KOPT-K1 (cell line): ENCODE data around the gene LCN10.

Experiments used
- H3K27ac ChIP-seq: fragments of 200-600 bp; sonication (generic); 2 replicates; pipeline ENCODE4 v1.5.1; 2016; ENCODE audit warnings: antibody characterized with exemption, mild to moderate bottlenecking, low read depth, low read length; ENCODE audit not compliant: poor library complexity, severe bottlenecking
- H3K36me3 ChIP-seq: fragments of 200-600 bp; sonication (generic); 2 replicates; pipeline ENCODE4 v1.5.1; 2017; ENCODE audit warnings: antibody characterized with exemption, mild to moderate bottlenecking, low read length, moderate library complexity; ENCODE audit not compliant: insufficient read depth
- H3K9me3 ChIP-seq: fragments of 200-600 bp; sonication (generic); 2 replicates; pipeline ENCODE4 v1.5.1; 2017; ENCODE audit warnings: antibody characterized with exemption, low read length, mild to moderate bottlenecking; ENCODE audit not compliant: insufficient read depth, poor library complexity, severe bottlenecking

LCN10 gene

DNA sequence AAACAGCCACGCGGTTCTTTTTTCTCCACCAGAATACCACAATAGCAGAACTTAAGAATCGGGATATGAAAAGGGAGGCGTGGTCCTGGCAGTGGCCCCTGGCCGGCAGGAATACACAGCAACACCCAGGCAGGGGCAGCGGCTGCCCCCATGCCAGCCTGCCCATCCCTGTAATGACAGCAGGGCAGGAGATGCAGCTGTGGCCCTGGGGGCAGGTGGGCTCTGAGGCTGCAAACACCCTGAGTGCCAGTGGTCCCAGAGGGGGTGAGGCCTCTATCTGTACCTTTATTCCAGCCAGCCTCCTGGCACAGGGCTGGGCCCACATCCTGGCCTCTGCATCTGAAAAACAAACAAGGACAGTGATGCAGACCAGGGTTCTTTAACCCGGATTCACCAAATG lies 18.0 kb downstream of the LCN10 start:
- H3K36me3 ChIP-seq: peaks cover 65% of the 10 kb centered on the region
- no peak overlapping the region for H3K27ac ChIP-seq
- H3K9me3 ChIP-seq: no peaks in the 10 kb centered on the region

GRCh38 chr9:136723989-136724388 lies 18.8 kb downstream of the LCN10 start:
- peaks cover 65% of the 10 kb centered on the region for H3K36me3 ChIP-seq
- H3K27ac ChIP-seq: no peak overlapping the region
- H3K9me3 ChIP-seq: no peaks in the 10 kb centered on the region

DNA sequence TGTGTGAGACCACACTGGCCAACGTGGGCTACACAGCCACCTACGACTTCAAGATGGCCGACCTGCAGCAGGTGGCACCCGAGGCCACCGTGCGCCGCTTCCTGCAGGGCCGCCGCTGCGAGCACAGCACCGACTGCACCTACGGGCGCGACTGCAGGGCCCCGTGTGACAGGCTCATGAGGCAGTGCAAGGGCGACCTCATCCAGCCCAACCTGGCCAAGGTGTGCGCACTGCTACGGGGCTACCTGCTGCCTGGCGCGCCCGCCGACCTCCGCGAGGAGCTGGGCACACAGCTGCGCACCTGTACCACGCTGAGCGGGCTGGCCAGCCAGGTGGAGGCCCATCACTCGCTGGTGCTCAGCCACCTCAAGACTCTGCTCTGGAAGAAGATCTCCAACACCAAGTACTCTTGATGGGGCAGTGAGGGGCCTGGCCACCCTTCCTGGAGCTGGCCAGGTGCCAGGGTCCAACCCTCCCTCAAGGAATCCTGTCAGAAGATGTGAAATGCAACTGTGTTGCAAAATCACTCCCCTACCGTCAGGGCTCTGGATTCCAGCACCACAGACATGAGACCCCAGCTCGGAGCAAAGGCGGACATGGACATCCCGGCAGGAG lies 19.3 kb downstream of the LCN10 start:
- Histone ChIP-seq H3K36me3 (peaks cover 65% of the 10 kb centered on the region), H3K9me3 (no peaks in the 10 kb centered on the region), H3K27ac (no peak overlapping the region)

- H3K36me3 ChIP-seq: peaks cover 65% of the 10 kb centered on the region
- H3K27ac ChIP-seq: no peak overlapping the region
- no peaks in the 10 kb centered on the region for H3K9me3 ChIP-seq
Observed at GRCh38 chr9:136722969-136723356, 19.8 kb downstream of the LCN10 start.

- Histone ChIP-seq H3K36me3 (peaks cover 65% of the 10 kb centered on the region), H3K27ac (no peak overlapping the region)
Observed at GRCh38 chr9:136722093-136722968, 20.4 kb downstream of the LCN10 start.

DNA sequence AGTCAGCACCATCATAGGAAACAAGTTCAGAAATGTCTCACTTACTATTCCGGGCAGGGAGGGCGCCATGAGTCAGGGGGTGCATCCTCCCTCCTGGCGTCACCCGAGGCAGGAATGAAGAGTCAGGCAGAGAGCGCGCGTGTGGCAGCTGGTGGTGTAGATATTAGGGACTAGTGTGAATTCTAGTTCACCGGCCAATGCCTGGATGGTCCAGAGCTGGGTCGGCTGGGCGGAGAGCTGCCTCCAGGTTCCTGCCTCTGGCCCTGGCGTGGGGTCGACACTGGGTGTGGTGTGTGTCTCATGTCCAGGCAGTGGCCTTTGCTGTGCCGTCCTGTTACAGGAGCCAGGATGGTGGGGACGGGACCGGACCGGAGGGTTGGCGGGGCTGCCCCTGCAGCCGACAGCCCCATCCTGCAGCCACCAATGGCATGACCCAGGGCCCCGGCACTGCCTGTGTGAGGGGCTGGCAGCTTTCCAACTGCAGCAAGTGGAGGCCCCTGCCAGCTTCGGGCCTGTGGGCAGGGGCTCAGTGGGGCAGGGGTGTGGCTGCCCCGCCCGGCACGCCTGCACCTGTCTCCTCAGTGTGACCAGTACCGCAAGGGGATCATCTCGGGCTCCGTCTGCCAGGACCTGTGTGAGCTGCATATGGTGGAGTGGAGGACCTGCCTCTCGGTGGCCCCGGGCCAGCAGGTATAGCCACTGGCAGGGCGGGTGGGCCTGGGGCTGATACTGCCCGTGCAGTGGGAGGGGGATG lies 21.2 kb downstream of the LCN10 start:
- peaks cover 60% of the 10 kb centered on the region for H3K36me3 ChIP-seq
- H3K27ac ChIP-seq: no peak overlapping the region
- no peaks in the 10 kb centered on the region for H3K9me3 ChIP-seq

More at GRCh38 chr9:136722093-136722968, 20.4 kb downstream of the LCN10 start:
- no peaks in the 10 kb centered on the region for H3K9me3 ChIP-seq

GRCh38 chr9:136720898-136721338 lies 21.8 kb downstream of the LCN10 start:
- Histone ChIP-seq H3K27ac (no peak overlapping the region), H3K36me3 (peaks cover 54% of the 10 kb centered on the region), H3K9me3 (no peaks in the 10 kb centered on the region)

GRCh38 chr9:136720251-136720897 lies 22.4 kb downstream of the LCN10 start:
- H3K27ac ChIP-seq: no peak overlapping the region
- peaks cover 48% of the 10 kb centered on the region for H3K36me3 ChIP-seq
- H3K9me3 ChIP-seq: no peaks in the 10 kb centered on the region

DNA sequence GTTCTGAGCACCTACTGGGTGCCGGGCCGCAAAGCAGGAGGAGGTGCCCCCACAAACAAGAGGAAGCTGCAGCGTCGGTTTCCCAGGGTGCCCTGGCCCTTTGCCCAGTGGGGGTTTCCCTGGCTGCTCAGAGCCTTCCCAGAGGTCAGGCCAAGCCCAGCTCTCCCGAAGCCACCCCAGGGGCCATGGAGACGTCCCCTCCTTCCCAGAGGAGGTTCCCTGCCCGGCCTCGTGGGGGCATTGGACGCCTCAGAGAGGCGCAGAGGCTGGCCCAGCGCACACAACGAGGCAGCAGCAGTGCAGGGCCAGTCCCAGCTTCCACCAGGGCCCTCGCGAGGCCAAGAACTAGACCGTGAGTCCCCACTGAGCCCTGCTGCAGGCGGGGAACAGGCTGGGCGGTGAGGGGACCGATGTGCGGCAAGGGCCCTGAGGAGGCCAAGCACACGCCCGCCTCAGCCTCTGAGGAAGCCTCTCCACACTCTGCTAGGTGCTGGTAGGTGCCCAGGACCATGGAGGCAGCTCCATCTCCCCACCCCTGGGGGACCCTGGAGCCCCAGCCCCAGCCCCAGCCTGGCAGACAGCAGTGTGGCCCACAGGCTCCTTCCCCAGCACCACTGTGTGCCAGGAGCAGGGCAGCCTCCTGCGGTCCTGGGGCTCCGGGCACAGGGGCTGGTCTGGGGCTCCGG lies 23.4 kb downstream of the LCN10 start:
- Histone ChIP-seq H3K9me3 (no peaks in the 10 kb centered on the region), H3K36me3 (peaks cover 38% of the 10 kb centered on the region), H3K27ac (no peak overlapping the region)

DNA sequence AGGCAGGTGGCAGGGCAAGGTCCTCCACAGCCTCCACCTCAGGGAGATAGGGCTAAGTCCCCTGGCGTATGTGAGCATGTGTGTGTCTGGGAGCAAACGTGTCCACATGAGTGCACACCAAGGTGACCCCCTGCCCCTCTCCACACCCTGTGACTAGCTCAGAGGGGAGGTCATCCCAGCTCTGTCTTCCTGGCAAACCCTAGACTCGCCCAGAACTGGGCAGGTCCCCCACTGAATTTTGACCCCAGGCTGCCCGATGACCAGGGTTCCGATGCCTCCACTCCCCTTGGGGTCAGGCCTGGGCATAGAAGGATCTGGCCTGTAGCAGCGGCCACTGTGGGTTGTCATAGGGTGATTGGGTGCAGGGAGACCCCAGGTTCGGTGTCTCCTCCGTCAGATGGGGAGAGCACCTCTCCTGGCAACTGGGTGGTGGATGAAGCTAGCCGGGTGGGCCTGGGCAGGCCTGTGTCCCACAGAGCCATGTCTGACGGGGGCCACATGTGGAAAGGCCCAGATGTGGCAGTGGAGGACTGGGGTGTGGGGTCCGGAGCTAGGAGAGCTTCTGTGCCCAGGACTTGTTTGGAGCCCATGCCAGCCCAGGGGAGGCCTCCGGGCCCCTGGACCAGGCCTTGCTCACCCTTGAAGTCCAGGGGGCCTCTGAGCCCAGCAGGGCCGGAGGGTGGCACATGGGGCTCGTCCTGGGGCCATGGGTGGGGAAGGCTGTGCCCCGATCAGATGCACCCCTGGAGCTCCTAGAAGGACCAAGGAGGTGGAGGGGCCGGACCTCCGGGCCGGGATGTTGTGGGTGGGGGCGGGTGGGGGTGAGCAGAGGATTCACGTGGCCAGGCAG lies 24.2 kb downstream of the LCN10 start:
- peaks cover 30% of the 10 kb centered on the region for H3K36me3 ChIP-seq
- no peak overlapping the region for H3K27ac ChIP-seq
- no peaks in the 10 kb centered on the region for H3K9me3 ChIP-seq

- Histone ChIP-seq H3K36me3 (peaks cover 19% of the 10 kb centered on the region; the same call in 1 of the 2 replicates), H3K27ac (no peak overlapping the region), H3K9me3 (no peaks in the 10 kb centered on the region)
Observed at GRCh38 chr9:136717399-136717798, 25.3 kb downstream of the LCN10 start.

DNA sequence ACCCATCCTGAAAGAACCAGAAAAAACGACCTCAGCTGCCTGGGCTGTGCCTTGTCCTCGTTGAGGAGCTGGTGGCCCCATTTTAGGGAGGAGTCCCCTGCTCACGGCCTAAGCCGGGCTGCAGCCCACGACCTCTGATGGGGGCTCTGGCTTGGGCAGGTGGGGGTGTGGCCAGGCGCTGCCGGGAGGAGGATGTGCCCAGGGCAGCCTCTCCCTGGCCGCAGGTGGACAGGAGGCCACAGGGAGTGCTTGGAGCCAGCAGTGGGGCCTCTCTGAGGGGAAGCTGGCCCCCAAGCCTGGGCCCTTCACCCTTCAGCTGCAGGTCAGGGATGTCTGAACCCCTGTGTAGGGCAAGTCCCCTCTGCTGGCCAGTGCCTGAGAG lies 27.9 kb downstream of the LCN10 start:
- Histone ChIP-seq H3K27ac (no peak overlapping the region), H3K9me3 (no peaks in the 10 kb centered on the region), H3K36me3 (no peaks in the 10 kb centered on the region)

GRCh38 chr9:136714096-136714892 lies 28.4 kb downstream of the LCN10 start:
- Histone ChIP-seq H3K27ac (no peak overlapping the region), H3K9me3 (no peaks in the 10 kb centered on the region), H3K36me3 (no peaks in the 10 kb centered on the region)
